Fibroblast of skin of abdomen (primary cell): Measurements from ENCODE around the gene CEP112.

ENCODE experiments used
- DNase-seq: peaks from one replicate; pipeline ENCODE4 v3.0.0-alpha.2; 2013

Gene CEP112

GRCh38 chr17:65984299-65984698 lies 207.6 kb downstream of the CEP112 start:
- peak; percentile 31 for DNase-seq

GRCh38 chr17:65978871-65979270 lies 213.1 kb downstream of the CEP112 start:
- DNase-seq: peak; percentile 58

DNA sequence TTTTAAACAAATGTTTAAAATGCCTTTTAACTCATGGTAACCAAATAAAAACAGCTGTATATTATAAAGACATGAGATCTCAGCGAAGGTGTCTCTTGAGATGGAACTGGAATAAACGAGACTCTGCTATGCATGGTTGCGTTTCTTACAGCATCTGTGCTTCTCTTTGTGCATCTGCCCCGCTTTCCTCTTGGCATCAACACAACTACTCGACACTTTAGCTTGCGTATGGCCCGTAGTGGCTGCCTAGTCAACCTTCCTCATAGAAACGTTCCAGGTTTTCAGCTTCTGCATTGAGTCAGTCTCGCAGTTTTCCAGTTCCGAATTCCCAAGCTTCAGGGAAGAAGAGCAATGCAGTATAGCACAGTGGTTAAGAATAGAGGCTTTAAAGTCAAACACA lies 214.9 kb downstream of the CEP112 start:
- peak; percentile 47 for DNase-seq

DNA sequence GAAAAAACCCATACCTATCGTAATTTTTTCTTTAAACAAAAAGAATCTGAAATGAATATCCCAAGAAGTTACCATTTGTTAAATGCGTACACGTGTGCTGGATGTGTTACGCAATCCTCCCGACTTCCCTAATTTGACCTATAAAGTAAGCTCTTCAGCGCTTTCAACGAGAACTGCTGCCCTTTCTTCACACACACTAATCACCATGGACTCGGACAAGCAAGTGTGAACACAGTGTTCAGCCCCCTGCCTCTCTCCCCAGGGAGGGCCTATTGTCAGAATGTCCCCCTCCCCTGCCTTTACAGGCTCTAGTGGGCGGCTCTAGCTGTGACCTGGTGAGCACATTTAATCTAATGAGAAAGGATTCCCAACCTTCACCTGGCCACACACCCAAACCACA lies 216.1 kb downstream of the CEP112 start:
- no peak for DNase-seq

GRCh38 chr17:65973237-65973636 lies 218.7 kb downstream of the CEP112 start:
- DNase-seq: no peak

- no peak for DNase-seq
These were observed 224.6 kb downstream of the CEP112 start for GRCh38 chr17:65967372-65967771.

DNA sequence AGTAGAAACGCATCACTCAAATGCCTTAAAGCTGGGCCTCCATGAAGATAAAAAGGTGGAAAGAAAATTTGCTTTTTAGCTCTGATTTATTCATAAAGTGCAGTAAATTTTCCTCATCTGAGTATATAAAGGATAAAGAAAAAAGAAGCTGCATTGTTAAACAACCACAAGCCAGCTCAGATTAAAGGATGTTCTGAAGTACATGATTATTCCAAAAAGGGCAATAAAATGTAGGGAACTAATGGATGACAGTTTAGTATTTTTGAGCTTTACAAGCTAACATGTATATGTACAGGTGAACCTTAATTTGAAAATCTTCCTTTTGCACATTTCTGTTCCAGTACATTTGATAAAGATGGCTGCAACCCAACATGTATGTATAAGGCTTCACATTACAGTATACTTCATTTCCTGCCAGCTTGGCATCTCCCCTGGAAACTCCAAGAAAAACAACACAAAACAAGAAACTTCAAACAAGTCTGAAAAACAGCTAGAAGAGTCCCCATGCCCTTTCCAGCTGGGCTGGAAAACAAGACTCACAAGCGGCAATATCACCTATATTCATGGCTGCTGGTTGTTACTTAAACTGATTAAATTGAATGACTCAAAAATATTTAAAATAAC lies 225.7 kb downstream of the CEP112 start:
- DNase-seq: no peak

DNA sequence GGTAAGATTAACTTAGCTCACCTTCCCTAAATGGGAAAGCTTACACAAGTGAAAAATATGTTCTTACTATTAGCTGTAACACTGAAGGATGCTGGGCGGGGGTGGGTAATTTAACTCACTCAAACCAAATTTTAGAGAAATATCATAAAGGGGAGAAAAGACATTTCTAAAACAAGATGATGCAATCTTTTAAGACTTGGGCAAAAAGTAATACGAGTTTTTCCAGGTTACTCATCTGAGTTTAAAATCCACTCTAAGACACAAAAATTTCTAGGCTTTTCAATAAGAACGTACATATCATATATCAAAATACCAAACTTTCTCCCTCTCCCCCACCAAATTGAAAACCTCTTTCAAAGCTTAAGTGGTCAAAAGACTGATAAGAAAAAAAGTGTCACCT lies 228.8 kb downstream of the CEP112 start:
- DNase-seq: no peak

DNA sequence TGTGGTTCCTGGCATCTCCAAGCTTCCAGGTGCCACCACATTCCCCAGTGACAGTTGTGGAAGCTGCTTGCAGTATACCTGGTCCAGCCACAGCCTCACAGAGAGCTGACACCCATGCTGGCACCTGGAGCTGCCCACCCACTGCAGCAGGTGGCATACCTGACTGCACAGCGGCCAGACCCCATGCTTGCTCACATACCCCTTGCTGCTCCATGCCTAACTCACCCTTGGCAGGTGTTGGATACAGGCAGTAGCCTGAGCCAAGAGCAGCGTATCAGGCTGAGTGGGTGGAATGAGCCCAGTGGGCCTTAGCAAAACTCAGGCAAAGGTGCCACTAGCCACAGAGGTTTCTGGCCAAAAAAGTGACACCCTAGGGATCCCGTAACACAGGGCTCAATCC lies 232.3 kb downstream of the CEP112 start:
- no peak for DNase-seq

DNA sequence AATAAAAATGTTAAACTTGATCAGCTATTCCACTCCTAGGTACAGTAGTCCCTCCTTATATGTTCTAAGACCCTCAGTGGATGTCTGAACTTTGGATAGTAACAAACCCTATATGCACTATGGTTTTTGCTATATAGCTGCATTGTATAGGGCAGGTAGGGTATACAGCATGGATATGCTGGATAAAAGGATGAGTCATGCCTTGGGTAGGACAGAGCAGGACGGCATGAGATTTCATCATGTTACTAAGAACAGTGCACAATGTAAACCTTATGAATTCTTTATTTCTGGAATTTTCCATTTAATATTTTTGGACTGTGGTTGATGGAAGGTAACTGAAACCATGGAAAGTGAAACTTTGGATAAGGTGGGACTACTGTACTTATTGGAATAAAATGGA lies 235.1 kb downstream of the CEP112 start:
- no peak for DNase-seq

- DNase-seq: no peak
These were observed 237.8 kb downstream of the CEP112 start for GRCh38 chr17:65954148-65954449.

DNA sequence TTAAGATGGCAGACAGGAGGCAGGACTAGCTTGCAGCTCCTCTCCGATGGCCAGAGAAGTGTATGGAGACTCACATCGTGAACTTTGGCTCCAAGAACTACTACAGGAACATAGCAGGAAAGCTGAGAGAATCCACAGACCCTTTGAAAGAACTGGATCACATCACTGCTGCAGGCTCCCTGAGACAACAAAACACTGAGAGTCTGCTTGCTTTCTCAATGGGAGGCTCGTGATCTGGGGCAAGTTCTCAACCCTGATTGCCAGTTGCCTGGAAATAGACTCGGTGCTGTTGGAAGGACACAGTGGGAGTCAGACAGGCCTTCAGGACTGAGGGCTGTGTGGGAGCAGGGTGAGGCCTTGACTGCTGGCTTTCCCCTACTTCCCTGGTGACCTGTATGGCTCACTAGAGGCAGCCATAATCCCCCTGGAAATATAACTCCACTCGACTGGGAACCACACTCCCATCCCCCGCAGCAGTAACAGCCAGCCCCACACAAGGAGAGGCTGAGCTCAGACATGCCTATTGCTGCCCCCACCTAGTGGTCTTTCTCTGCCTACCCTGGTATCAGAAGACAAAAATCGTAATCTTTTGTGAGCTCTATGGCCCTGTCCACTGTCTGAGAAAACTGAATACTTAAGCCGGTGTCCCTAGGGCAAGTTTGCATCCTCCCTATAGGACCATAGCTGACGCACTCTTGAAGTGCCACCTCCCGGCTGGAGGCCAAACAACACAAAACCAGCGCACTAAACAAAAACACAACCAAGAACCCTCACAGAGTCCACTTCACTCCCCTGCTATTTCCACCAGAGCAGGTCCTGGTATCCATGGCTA lies 238.4 kb downstream of the CEP112 start:
- no peak for DNase-seq

- DNase-seq: no peak
These were observed 239.3 kb downstream of the CEP112 start for GRCh38 chr17:65952586-65952985.

GRCh38 chr17:65952015-65952414 lies 239.9 kb downstream of the CEP112 start:
- no peak for DNase-seq

DNA sequence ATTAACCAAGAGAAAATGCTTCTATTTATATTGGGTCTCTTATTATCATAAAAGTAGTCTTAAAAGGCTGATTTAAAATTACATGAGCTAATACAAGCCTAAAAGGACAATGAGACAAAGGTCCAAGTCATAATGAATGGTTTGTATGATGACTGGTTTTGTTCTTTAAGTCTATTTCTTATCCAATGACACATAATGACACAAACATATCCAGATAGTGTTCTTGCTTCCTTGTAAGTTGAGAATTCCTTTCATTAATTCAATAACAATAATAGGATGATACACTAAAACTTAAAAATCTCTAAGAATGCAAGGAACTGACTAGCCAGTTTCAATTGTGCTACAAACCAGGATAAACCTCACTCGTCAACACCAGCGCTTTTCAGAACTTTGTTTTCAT lies 244.1 kb downstream of the CEP112 start:
- no peak for DNase-seq

GRCh38 chr17:65942592-65942991 lies 249.3 kb downstream of the CEP112 start:
- peak; percentile 31 for DNase-seq

DNA sequence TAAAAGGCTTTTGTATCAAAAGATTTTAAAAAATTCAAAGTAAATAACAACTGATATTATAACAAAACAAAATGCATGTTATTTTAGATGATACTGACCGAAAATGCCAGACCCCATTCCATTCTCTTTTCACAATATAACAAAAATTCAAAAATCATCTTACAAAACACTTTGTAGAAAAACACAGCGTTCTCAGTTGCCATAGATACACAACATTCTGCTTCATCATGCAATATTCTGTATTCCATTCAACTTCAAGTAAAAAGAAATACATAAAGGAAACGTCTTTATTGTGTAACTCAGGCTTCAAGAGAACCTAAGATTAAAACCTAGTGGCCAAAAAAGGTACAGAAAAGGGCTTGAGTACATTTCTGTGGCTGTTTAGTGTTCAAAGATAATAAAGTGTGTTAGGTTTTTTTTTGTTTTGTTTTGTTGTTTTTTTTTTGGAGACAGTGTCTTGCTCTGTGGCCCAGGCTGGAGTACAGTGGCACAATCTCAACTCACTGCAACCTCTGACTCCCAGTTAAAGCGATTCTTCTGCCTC lies 250.5 kb downstream of the CEP112 start:
- no peak for DNase-seq

DNA sequence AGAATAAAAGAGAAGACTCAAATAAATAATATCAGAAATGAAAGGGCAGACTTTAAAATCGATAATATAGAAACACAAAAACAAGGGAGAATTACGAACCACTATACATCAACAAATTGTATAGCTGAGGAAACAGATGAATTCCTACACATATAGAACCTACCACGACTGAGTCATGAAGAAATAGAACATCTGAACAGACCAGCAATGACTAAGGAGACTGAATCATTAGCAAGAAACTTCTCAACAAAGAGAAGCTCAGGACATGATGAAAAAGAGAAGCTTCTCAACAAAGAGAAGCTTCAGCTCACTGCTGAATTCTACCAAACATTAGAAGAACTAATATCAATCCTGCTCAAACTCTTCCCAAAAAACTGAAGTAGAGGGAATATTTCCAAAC lies 255.9 kb downstream of the CEP112 start:
- DNase-seq: peak; percentile 59

DNA sequence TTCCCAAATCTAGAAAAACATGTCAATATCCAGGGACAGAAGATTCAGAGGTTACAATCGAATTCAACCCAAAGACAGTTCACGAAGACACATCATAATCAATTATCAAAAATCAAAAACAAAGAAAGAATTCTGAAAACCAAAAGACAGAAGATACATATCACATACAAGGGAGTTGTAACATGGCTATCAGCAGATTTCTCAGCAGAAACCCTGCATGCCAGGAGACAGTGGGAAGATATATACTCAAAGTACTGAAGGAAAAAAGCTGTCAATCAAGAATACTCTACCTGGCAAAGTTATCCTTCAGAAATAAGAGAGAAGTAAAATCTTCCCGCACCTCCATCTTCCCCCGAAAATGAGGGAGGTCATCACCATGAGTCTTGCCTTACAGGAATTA lies 258.6 kb downstream of the CEP112 start:
- DNase-seq: no peak

- DNase-seq: peak; percentile 72
These were observed 260.4 kb downstream of the CEP112 start for GRCh38 chr17:65931246-65932149.

DNA sequence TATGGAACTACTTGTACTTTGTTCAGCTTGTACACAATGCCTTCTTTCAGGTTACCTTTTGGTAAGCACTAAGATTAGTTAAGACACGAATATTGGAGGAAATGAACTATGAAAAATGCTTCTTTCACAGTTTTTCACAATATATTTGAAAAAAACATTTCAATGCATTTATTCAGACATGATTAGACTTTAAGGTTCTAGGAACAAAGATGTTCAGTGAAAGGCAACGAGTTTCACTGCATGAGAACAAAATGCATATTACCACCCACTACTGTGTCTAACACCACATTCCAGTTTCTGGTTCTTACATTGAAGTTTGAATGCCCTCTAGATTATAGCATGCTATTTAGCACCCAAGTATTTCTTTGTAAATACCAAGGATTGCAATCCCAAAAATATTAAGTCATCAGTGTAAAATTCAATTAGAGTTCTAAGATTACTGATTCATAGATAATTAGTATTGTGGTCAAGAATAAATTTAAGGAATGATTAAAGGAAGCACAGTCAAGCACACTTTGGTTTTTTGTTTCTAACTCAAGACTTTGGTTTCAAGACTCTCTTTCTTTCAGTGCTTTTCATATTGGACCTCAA lies 261.7 kb downstream of the CEP112 start:
- DNase-seq: peak; percentile 48

GRCh38 chr17:65926599-65926998 lies 265.3 kb downstream of the CEP112 start:
- DNase-seq: no peak
